Ramos (cell line): ENCODE measurements around the gene COPS3.

ENCODE experiments used
- in situ Hi-C: fragments of 300-500 bp; cut with MboI; formaldehyde crosslinking; loops from one replicate; pipeline ENCODE4 v1.14.3; 2022; ENCODE audit warnings: low sequenced_read_pairs; ENCODE audit not compliant: unreplicated experiment

Gene COPS3

GRCh38 chr17:17280613-17281549 lies at the start of gene COPS3:
Gene COPS3 (minus strand): TSS chr17:17281246. CDS start chr17:17281186, 60 bp downstream.
- in situ Hi-C loops = no loop called here

GRCh38 chr17:17328251-17328650 lies 47.2 kb upstream of the COPS3 start:
- in situ Hi-C loops = loop anchor here (10.0 kb wide), 1 partner anchor 323 kb away; no protein-coding TSS in a partner anchor

- in situ Hi-C loops = loop anchor here (10.0 kb wide), 1 partner anchor 322 kb away; no protein-coding TSS in a partner anchor
Measured at GRCh38 chr17:17326275-17326875, 45.3 kb upstream of the COPS3 start.

GRCh38 chr17:17325816-17326215 lies 44.8 kb upstream of the COPS3 start:
- in situ Hi-C loops = loop anchor here (10.0 kb wide), 1 partner anchor 321 kb away; no protein-coding TSS in a partner anchor

GRCh38 chr17:17325228-17325627 lies 44.2 kb upstream of the COPS3 start:
- in situ Hi-C loops = loop anchor here (10.0 kb wide), 1 partner anchor 320 kb away; no protein-coding TSS in a partner anchor

GRCh38 chr17:17324616-17325015 lies 43.6 kb upstream of the COPS3 start:
- in situ Hi-C loops = loop anchor here (10.0 kb wide), 1 partner anchor 320 kb away; no protein-coding TSS in a partner anchor

- in situ Hi-C loops = loop anchor here (10.0 kb wide), 1 partner anchor 318 kb away; no protein-coding TSS in a partner anchor
Measured at GRCh38 chr17:17322516-17323510, 41.8 kb upstream of the COPS3 start.

- in situ Hi-C loops = loop anchor here (10.0 kb wide), 1 partner anchor 317 kb away; no protein-coding TSS in a partner anchor
Measured at GRCh38 chr17:17321356-17322025, 40.4 kb upstream of the COPS3 start.

- in situ Hi-C loops = loop anchor here (10.0 kb wide), 1 partner anchor 316 kb away; no protein-coding TSS in a partner anchor
Measured at GRCh38 chr17:17320911-17321220, 39.8 kb upstream of the COPS3 start.

GRCh38 chr17:17320188-17320910 lies 39.3 kb upstream of the COPS3 start:
- in situ Hi-C loops = loop anchor here (10.0 kb wide), 1 partner anchor 316 kb away; no protein-coding TSS in a partner anchor

- in situ Hi-C loops = loop anchor here (10.0 kb wide), 1 partner anchor 170 kb away; no protein-coding TSS in a partner anchor
Measured at GRCh38 chr17:17315142-17315821, 34.2 kb upstream of the COPS3 start.

- in situ Hi-C loops = loop anchor here (10.0 kb wide), 1 partner anchor 170 kb away; no protein-coding TSS in a partner anchor
Measured at GRCh38 chr17:17314501-17315071, 33.5 kb upstream of the COPS3 start.

- in situ Hi-C loops = loop anchor here (10.0 kb wide), 1 partner anchor 169 kb away; no protein-coding TSS in a partner anchor
Measured at GRCh38 chr17:17313350-17313991, 32.4 kb upstream of the COPS3 start.

GRCh38 chr17:17309356-17309755 lies 28.3 kb upstream of the COPS3 start:
- in situ Hi-C loops = no loop called here

GRCh38 chr17:17305281-17305801 lies 24.3 kb upstream of the COPS3 start:
- in situ Hi-C loops = no loop called here

GRCh38 chr17:17304521-17304985 lies 23.5 kb upstream of the COPS3 start:
- in situ Hi-C loops = no loop called here
